Muscle of leg (tissue), 11 donors: ENCODE measurements around the gene TRDN. TPM values are rescaled to one million over a fixed set of nuclear protein-coding genes. Genes with fewer than 3 reads are reported as not detected.
A peak's percentile ranks its signal among the peaks of the same experiment; 100 is the strongest.

Experiments used
- DNase-seq: peaks from one replicate; pipeline ENCODE4 v3.0.0; 2013
- H3K27ac ChIP-seq: one replicate; pipeline ENCODE4 v1.5.1; 2013; ENCODE audit warnings: mild to moderate bottlenecking, low read length, control low read depth
- H3K27me3 ChIP-seq: one replicate; pipeline ENCODE4 v1.6.1; 2013; ENCODE audit warnings: low read length; ENCODE audit not compliant: control insufficient read depth, insufficient read depth
- H3K36me3 ChIP-seq: one replicate; pipeline ENCODE4 v1.6.1; 2013; ENCODE audit warnings: low read length; ENCODE audit not compliant: control insufficient read depth, insufficient read depth
- H3K4me1 ChIP-seq: one replicate; pipeline ENCODE4 v1.6.1; 2013; ENCODE audit warnings: low read length; ENCODE audit not compliant: control insufficient read depth, insufficient read depth
- H3K4me3 ChIP-seq: one replicate; pipeline ENCODE4 v1.5.1; 2013; ENCODE audit warnings: low read length, control low read depth
- H3K9me3 ChIP-seq: replicated peaks from 2 replicates; pipeline ENCODE4 v1.6.1; 2013; ENCODE audit warnings: low read depth, low read length; ENCODE audit not compliant: control insufficient read depth
- WGBS: methylation state at CpG from one replicate; pipeline ENCODE4 v1.1.5; 2013; ENCODE audit warnings: missing lambda C conversion rate; ENCODE audit not compliant: insufficient coverage; 5-methylcytosine and 5-hydroxymethylcytosine counted together
- polyA plus RNA-seq, 8 donors: library from polyadenylated mRNA; unstranded; fragments of 120-200 nt; gene quantifications; one replicate each; pipeline versions ENCODE4 v1.2.1 to v1.2.3, GENCODE V29; 2013; ENCODE audit warnings: inconsistent platforms in 1 of 8, low replicate concordance in 1 of 8; ENCODE audit not compliant: insufficient read length in 8 of 8, insufficient read depth in 1 of 8
- total RNA-seq: library from RNA; stranded (reverse); fragments of 120-200 nt; gene quantifications from one replicate; pipeline ENCODE4 v1.2.4, GENCODE V29; 2013

Gene TRDN
- total and polyA plus RNA-seq, 9 donors: 97.2 to 223 (median 169) TPM

DNA sequence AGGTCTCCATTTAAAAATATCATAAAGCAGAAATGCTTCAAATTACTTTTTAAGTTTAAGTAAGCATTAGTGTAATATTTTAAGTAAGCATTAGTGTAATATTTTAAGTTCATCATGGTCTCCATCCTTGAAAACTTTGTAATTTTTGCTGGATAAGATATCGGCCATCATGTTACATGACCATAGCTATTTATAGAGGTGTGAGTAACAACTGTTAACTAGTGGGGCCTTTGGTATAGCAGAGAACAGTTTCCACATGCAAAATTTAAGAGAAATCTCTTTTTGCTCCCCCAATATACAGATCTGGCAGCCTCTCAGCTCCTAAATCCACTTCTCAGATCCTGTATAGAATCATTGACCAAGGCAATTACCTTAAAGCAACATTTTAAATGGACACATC, 468 bp downstream of the TRDN start:
- H3K4me1 ChIP-seq: no peaks in the 10 kb centered on the region
- no peak for DNase-seq
- no peaks in the 10 kb centered on the region for H3K36me3 ChIP-seq
- no peaks in the 10 kb centered on the region for H3K27me3 ChIP-seq
- peak overlapping the region; percentile 91 for H3K27ac ChIP-seq
- H3K9me3 ChIP-seq: no peaks in the 10 kb centered on the region
- peak overlapping the region; percentile 30 for H3K4me3 ChIP-seq
- no CpG with 5 or more reads among the region's 1 CpG for WGBS

DNA sequence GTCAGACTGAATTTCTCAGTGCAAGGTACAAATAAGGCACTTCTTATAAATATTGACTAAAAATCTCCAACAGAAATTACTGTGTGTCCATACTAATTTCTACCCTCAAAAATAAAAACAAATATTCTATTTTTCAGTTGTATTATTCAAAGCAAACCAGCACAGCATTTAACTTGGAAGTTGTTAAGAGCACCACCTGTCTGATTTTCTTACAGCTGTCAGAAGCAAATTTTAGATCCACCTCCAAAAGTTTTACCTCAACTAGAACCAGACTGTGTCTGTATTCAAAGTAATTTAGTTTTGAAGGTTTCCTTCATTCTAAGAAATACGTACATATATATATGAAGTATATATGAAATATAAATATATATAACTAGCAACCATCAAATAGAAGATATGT, 1.2 kb downstream of the TRDN start:
- no peaks in the 10 kb centered on the region for H3K4me1 ChIP-seq
- peak overlapping the region; percentile 91 for H3K27ac ChIP-seq
- peak overlapping the region; percentile 30 for H3K4me3 ChIP-seq
- DNase-seq: no peak
- H3K9me3 ChIP-seq: no peaks in the 10 kb centered on the region
- no peaks in the 10 kb centered on the region for H3K36me3 ChIP-seq
- WGBS: no CpG with 5 or more reads among the region's 1 CpG
- no peaks in the 10 kb centered on the region for H3K27me3 ChIP-seq

DNA sequence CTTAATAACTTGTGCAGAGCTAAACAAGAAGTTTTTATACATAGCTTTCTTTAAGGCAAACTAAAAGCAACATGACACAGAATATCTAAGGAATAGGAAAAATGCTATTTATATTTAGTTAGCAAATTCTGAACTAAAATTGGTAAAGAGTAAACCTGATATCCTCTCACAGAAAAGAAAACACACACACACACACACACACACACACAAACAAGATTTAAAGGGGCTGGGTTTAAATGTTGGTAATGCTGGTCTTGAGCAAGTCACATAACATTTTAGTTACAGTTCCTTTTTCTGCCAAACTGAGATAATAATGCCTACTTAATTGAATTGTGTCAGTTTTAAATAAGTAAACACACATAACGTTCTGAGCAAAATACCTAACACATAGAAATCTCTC, 1.6 kb downstream of the TRDN start:
- DNase-seq: no peak
- H3K9me3 ChIP-seq: no peaks in the 10 kb centered on the region
- peak overlapping the region; percentile 30 for H3K4me3 ChIP-seq
- no peaks in the 10 kb centered on the region for H3K36me3 ChIP-seq
- H3K4me1 ChIP-seq: no peaks in the 10 kb centered on the region
- no peaks in the 10 kb centered on the region for H3K27me3 ChIP-seq
- no CpG with 5 or more reads among the region's 1 CpG for WGBS
- H3K27ac ChIP-seq: peak overlapping the region; percentile 91

DNA sequence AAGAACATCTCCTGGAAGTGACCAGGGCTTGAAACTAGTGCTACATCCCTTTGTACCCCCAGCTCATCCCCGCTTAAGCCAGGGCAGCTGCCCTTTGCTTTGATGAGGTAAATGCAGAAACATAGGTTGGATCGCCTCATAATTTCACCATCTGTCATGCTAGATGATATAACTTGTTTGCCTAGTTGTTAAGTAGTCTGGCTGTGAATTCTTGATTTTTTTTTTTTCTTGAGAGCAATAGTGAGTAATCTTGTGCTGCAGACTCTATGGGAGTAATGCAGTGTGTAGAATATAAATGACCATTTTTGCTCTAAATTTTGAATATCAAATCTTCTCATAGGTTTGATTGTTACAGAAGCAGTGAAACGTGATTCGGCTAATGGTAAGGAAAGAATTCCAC, 4.1 kb downstream of the TRDN start:
- no peaks in the 10 kb centered on the region for H3K36me3 ChIP-seq
- H3K4me1 ChIP-seq: no peaks in the 10 kb centered on the region
- no peak overlapping the region for H3K4me3 ChIP-seq
- no peaks in the 10 kb centered on the region for H3K9me3 ChIP-seq
- no CpG with 5 or more reads among the region's 4 CpGs for WGBS
- no peak overlapping the region for H3K27ac ChIP-seq
- H3K27me3 ChIP-seq: no peaks in the 10 kb centered on the region
- no peak for DNase-seq

DNA sequence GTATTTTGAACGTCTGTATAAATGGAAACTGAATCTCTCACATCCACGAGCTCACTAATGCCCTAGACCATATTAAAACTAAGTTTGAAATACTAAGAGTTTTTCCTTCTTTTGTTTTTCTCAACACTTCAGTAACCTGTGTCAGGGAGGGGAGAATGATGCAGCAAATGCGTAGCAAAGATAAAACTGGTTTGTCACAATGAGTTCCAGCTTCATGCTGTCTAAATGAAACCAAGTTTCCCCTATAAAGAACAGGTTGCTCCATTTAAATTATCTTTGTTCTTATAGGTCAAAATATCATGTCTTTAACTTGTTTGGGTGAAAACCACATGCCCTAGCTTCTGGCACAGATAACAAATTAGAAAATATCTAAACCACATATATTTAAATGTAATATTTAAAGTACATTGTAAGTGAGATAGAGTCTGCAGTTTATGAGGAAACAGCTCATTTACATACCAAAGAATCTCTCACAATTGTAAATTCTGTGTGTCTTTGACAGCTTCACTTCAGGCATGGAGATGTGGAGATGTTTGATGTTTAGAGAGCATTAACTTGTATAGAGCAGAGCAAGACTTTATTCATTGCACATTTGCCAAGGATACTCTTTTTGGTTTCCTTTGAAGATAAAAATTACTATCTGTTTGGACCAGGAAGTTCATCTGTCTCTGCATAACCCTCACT, 7.3 kb downstream of the TRDN start:
- Histone ChIP-seq H3K36me3 (no peaks in the 10 kb centered on the region), H3K4me1 (no peaks in the 10 kb centered on the region), H3K27ac (no peak overlapping the region), H3K9me3 (no peaks in the 10 kb centered on the region), H3K27me3 (no peaks in the 10 kb centered on the region), H3K4me3 (no peak overlapping the region)
- no CpG with 5 or more reads among the region's 3 CpGs for WGBS
- DNase-seq: no peak

DNA sequence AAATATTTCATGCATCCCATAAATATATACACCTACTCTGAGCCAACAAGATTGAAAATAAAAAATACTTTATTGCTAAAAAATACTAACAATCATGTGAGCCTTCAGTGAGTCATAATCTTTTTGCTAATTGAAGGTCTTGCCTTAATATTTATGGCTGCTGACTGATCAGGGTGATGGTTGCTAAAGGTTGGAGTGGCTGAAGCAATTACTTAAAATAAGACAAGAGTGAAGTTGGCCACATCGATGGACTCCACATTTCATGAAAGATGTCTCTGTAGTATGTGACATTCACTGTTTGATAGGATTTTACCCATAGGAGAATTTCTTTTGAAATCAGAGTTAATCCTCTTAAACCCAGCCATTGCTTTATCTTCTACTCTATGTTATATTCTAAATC, 11.1 kb downstream of the TRDN start:
- Histone ChIP-seq H3K27ac (no peak overlapping the region), H3K36me3 (no peaks in the 10 kb centered on the region), H3K4me1 (no peaks in the 10 kb centered on the region), H3K9me3 (no peaks in the 10 kb centered on the region), H3K27me3 (no peaks in the 10 kb centered on the region), H3K4me3 (no peak overlapping the region)
- no CpG with 5 or more reads among the region's 1 CpG for WGBS
- no peak for DNase-seq

DNA sequence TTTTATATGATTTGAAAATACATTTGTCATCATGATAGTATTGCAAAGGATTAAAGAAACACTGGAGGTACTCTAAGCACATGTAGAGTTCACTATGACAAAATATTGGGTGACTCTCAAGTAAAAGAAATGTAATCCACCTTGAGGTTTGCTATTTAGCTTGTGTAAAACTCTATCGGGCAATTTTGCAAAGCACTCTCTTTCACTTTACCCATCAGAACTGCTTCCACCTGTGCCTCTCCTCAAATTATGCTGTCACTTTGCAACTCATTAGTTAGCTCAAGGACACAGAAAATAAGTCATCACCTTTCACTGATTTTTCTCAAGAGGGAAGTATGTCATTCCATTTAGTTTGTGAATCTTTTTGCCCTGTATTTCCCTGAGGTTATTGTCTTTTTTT, 14.0 kb downstream of the TRDN start:
- DNase-seq: no peak
- H3K4me1 ChIP-seq: no peaks in the 10 kb centered on the region
- H3K36me3 ChIP-seq: no peaks in the 10 kb centered on the region
- no peaks in the 10 kb centered on the region for H3K9me3 ChIP-seq
- no peak overlapping the region for H3K4me3 ChIP-seq
- WGBS: 50% methylated on average over 1 of the region's 1 CpG
- H3K27ac ChIP-seq: no peak overlapping the region
- H3K27me3 ChIP-seq: no peaks in the 10 kb centered on the region

DNA sequence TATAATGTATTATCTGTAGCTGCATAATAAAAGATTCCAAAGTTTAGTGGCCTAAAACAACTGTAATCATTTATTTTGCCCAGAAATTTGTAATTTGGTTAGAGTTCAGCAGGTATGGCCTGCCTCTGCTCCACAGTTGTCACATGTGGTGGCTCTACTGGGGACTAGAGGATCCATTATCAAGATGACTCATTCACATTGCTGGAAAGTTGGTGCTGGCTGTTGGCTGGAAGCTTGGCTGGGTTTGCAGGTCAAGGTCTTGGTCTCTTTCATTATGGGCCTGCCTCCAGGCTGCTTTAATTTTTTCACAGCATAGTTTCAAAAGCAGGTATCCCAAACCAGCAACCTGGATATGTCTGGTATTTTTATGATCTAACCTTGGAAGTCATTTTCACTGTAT, 17.6 kb downstream of the TRDN start:
- no peak overlapping the region for H3K27ac ChIP-seq
- no peak for DNase-seq
- no peaks in the 10 kb centered on the region for H3K27me3 ChIP-seq
- no peak overlapping the region for H3K4me3 ChIP-seq
- no peaks in the 10 kb centered on the region for H3K9me3 ChIP-seq
- H3K4me1 ChIP-seq: no peaks in the 10 kb centered on the region
- no peaks in the 10 kb centered on the region for H3K36me3 ChIP-seq

DNA sequence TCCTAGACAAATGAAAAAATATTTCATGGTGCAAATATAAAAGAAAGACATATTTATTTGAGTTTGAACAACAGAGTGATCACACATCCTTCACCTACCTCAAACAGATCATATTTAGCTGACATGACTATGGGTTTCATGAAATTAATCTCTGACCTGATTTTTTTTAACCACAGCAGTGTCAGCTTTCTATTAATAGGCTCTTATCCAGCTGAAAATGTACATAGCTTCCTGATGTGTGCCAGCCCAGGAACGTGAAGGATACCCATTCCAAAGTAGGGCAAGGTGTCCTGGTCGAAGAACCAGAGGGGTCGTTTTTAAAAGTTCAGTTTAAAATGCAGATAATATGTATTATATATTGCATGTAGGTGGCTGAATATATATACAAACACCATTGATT, 19.8 kb downstream of the TRDN start:
- H3K27ac ChIP-seq: no peak overlapping the region
- no peak overlapping the region for H3K4me3 ChIP-seq
- no peaks in the 10 kb centered on the region for H3K9me3 ChIP-seq
- no peaks in the 10 kb centered on the region for H3K27me3 ChIP-seq
- no CpG with 5 or more reads among the region's 3 CpGs for WGBS
- DNase-seq: peak; percentile 30
- no peaks in the 10 kb centered on the region for H3K36me3 ChIP-seq
- H3K4me1 ChIP-seq: no peaks in the 10 kb centered on the region

DNA sequence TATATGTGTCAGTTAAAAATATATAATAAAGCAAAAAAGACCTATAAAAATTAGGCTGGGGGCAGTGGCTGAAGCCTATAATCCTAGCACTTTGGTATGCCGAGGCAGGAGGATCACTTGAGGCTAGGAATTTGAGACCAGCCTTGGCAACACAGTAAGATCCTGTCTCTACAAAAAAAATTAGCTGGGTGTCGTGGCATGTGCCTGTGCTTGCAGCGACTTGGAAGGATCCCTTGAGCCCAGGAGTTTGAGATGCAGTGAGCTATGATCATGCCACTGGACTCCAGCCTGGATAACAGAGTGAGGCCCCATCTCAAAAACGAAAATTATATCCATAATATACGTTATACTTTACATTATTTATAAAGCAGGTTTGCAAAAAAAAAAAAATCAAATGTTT, 20.7 kb downstream of the TRDN start:
- Histone ChIP-seq H3K36me3 (no peaks in the 10 kb centered on the region), H3K4me3 (no peak overlapping the region), H3K27ac (no peak overlapping the region), H3K27me3 (no peaks in the 10 kb centered on the region), H3K4me1 (no peaks in the 10 kb centered on the region), H3K9me3 (no peaks in the 10 kb centered on the region)
- WGBS: 40% methylated on average over 1 of the region's 5 CpGs
- no peak for DNase-seq

DNA sequence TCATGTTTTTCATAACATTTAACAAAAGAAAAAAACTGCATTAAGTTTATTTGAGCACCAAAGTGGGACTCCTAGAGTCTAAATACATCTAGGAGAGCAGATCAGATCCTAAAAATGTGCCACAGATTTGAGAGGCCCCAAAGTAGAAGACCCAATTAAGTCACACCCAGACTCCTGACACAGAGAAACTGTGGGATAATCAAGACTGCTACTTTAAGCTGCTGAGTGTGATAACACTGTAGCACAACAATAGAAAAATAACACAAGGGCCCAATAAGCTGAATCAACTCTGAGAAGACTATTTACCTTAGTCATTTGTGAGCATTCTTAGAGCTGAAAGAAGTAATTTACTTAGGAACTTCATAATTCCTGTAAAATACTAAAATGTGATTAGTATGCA, 26.0 kb downstream of the TRDN start:
- Histone ChIP-seq H3K4me1 (no peaks in the 10 kb centered on the region), H3K4me3 (no peak overlapping the region), H3K27ac (no peak overlapping the region), H3K36me3 (no peaks in the 10 kb centered on the region), H3K27me3 (no peaks in the 10 kb centered on the region), H3K9me3 (no peaks in the 10 kb centered on the region)
- DNase-seq: no peak
